GM21447 (cell line): ENCODE measurements around the gene ZBP1.

Source experiments
- ATAC-seq: cut with Tn5 transposase; IDR thresholded peaks from one replicate; pipeline ENCODE4 v1.9.1; 2021; ENCODE audit not compliant: unreplicated experiment

Gene ZBP1

DNA sequence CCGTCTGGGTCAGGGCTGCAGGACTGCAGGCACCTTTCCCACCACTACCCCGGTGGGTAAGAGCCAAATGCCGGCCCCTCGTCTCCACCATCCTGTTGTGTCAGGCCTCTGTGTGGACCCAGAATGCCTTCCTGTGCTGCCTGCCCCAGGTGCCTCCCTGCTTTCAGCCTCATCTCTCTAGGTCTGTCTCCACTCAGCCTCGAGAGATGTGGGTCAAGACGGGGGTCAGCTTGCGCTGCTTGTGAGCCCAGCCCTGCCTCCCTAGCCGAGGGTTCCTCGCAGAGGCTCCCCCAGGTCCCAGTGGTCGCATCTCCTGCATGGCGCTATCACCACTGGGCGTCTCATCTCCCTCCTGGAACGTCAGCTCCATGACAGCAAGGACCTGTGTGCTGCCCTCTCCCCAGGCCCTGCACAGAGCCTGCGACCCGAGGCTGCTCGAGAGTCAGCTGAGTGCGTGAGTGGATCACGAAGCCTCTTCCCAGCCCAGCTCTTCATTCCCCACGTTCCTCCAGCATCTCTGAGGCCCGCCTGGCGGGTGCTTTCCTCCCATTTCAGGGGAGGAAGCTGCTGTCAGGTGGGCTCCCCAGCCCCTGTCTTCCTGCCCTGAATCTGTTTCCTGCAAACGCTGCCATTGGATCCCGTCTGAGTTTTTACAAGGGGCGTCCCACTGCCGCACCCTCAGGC is 38.7 kb upstream of the ZBP1 start:
- no peak for ATAC-seq

DNA sequence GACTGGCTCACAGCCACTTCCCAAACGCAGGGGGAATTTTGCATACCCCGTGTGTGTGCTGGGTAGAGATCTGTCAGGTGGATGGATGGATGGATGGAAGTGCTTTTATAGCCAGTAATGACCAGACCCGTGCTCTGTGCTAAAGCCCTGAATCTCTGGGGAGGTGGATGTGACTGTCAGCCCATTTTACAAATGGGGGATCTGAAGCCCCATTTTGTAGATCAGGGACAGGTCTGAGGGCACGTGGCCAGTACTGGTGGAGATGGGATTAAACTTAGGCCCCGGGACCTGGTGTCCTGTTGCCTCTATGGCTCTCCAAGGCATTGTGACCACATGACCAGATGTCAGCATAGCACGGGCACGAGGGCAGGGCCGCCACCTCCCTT is 38.2 kb upstream of the ZBP1 start:
- no peak for ATAC-seq

- ATAC-seq: no peak
Observed at GRCh38 chr20:57657535-57658446, 37.6 kb upstream of the ZBP1 start.

- ATAC-seq: no peak
Observed at GRCh38 chr20:57656821-57657534, 36.8 kb upstream of the ZBP1 start.

- no peak for ATAC-seq
Observed at GRCh38 chr20:57656252-57656820, 36.1 kb upstream of the ZBP1 start.

DNA sequence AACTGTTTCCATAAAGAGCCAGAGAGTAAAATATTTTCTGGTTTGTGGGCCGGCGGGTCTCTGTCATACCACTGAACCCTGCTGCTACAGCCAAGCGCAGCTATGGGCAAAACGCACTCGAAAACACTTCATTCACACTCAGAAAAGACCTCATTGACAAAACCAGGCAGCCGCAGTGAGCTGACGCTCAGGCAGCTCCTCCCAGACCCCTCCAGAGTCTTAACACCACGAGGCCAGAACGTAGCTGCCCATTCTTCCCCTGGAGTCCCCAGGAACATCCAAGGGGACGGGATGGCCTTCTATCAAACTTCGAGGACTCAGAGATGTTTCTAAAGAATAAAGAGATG is 35.6 kb upstream of the ZBP1 start:
- ATAC-seq: no peak

DNA sequence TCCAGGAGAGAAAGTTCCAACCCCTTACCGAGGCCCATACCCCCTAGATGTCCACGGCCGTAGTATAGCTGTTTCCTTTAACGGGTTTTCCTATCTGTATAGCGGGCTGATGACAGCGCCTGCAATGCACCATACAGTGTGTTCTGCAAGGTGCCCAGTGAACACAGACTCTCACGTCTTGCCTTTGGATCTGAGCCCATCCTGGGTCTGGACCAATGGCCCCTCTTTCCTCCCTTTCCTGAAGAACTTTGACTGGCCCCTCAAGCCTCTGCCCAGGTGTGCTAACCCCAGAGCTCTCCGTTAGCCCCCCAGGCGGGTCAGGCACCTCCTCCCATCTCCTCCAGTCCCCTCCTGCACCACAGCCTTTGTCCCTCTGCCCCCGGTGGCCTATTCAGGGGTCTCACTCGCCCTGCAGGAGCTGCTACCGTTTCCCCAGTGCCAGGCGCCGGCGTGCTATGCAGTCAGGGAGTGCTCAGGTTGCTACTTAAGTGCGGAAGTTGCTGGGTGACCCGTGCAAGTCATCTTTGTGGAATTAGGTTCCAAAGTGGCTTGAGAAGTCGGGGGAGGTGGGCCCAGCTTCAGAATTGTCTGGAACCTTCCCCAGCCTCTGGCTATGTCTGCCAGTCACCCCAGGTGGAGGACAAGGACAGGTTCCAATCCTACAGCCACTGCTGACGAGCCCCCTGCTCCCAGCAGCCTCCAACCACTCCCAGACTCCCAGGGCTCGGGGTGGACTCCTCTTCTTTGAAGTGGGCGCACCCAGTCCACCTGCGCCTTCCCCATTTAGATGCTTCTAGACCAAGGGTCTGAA is 35.0 kb upstream of the ZBP1 start:
- no peak for ATAC-seq

GRCh38 chr20:57654363-57654997 is 34.3 kb upstream of the ZBP1 start:
- ATAC-seq: no peak

DNA sequence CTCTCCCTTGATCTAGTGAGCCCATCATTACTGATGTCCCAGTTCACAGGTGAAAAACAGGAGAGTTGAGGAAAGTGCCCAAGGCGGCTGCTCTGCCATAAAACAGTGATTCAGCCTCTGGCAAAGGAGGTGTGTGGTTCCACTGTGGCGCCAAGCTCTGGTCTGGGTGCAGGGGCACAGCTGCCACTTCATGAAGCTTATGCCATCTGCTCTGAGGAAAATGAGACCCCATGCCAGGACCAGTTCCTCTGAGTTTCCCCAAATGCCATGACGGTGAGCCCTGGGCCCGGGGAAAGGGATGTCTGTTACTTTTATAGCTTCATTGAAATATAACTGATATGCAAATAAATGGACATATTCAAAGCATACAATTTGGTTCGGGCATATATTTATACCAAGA is 33.7 kb upstream of the ZBP1 start:
- ATAC-seq: no peak

GRCh38 chr20:57653546-57653900 is 33.3 kb upstream of the ZBP1 start:
- ATAC-seq: no peak

DNA sequence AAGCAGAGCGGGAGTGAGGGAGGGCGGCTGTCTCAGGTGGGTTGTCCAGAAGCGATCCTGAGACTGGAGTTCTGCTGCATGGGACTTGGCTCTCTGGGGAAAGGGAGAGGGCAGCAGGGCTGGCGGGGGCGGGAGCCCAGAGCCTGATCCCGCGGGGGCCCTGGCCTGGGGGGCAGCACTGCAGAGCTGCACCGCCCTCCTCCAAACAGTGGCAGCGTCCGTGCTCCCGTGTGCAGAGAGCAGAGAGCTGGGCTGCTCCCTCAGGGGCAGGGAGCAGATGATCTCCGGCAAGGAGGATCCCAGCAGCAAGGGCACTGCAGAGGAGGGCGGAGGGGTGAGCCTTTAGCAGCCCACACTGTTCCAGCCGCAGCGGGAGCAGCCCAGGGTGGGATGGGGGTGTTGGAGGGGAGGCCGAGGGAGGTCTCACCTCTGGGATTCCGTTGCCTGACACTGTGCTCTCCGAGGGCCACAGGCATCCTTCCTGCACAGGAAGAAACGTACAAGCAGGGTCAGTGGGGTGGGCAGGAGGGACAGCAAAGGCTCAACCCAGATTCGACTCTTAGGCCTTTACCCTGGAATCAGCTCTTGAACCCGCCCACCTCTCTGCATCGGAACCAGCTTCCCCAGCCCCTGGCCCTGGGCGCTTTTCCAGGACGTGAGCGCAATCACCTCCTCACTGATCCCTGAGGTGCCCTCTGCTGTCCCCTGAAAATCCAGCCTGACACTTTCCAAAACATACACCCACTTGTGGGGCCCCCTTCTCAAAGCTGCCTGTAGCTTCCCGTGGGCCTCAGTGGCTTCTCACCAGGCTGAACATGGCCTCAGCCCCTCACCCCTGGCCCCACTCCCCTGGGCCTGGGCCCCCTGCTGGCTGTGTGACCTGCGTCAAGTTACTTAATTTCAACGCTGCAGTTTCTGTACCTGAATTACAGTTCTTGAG is 32.6 kb upstream of the ZBP1 start:
- no peak for ATAC-seq

DNA sequence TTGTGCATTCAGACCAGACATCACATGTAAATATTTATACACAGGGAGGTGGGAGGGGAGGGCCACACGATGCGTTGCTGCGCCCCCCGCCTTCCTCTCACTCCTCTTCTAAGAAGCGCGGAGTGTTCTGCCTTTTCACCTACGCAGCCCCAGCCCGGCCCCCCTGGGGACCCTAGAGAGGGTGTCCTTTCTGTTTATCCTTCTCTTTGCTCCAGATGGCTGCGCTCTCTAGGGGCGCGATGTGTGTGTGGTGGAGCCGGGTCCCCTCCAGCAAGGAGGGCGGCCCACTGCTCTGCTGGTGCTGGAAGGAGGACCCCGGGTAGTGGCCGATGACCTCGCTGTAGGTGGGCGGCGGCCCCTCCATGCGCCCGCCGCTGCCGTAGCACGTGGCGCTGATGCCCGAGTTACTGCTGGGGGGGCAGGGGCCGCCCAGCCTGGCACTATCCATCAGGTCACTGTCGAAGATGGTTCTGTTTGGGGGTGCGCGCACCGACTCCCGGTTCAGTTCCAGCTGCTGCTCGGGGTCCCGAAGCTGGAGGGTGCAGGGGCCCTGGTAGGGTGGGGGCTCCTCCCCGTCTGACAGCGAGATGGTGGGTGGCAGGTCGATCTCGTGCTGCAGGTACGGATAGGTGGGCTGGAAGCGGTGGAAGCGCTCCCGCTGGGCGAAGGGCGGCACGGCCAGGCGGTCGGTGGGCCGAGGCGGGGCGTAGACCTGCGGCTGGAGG is 31.8 kb upstream of the ZBP1 start:
- no peak for ATAC-seq

DNA sequence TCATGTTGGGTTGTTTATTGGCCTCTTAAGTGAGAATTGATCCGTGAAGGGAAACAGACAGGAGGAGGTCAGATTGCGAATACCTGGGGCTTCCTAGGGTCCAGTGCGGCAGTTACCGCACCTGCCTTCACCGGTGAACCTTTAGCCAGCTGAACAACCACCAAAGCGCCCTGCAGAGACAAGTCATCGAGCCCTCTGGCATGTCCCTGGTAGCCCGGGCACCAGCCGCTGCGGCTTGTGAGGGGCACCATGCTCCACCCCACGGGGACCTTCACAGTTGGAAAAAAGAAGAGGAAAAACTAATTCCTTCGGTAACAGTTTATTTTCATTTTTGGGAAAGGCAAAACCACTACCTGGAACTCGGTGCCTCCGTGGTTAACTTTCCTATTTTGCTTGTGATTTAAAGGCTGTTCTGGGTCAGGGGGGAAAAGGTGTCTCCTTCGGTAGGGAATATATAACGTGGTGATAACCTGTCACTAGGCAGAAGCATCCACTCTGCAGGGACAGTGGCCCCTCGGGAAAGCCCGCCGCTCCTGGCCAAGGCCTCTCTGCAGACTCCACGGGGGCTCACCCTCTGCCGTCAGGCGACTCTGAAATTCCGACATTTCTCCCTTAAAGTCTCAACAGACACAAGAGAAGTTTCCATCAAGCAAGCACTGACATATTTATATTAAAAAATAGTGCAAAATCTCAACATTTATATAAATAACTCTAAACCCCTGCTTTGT is 30.7 kb upstream of the ZBP1 start:
- ATAC-seq: no peak

GRCh38 chr20:57650266-57650665 is 30.0 kb upstream of the ZBP1 start:
- no peak for ATAC-seq

GRCh38 chr20:57649617-57650015 is 29.4 kb upstream of the ZBP1 start:
- ATAC-seq: no peak

DNA sequence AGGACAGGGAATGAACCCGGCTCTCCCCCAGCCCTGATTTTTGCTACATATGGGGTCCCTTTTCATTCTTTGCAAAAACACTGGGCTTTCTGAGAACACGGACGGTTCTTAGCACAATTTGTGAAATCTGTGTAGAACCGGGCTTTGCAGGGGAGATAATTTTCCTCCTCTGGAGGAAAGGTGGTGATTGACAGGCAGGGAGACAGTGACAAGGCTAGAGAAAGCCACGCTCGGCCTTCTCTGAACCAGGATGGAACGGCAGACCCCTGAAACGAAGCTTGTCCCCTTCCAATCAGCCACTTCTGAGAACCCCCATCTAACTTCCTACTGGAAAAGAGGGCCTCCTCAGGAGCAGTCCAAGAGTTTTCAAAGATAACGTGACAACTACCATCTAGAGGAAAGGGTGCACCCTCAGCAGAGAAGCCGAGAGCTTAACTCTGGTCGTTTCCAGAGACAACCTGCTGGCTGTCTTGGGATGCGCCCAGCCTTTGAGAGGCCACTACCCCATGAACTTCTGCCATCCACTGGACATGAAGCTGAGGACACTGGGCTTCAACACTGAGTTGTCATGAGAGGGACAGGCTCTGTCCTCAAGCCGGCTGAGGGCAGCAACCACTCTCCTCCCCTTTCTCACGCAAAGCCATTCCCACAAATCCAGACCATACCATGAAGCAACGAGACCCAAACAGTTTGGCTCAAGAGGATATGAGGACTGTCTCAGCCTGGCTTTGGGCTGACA is 28.8 kb upstream of the ZBP1 start:
- ATAC-seq: no peak
